ENCODE data around the gene ADAMTS2.
A peak's percentile ranks its signal among the peaks of the same experiment; 100 is the strongest.

Gene ADAMTS2

GRCh38 chr5:179251276-179251969 lies 93.8 kb downstream of the ADAMTS2 start:
- H3K4me1 ChIP-seq (ENCODE audit: control insufficient read depth, low read depth, low read length), result peaks cover 6% of the 10 kb centered on the region
- no peak overlapping the region for H3K4me3 ChIP-seq (ENCODE audit: low read length)
- H3K27ac ChIP-seq (ENCODE audit: low read length), result no peak overlapping the region
- no peaks in the 10 kb centered on the region for H3K9me3 ChIP-seq (ENCODE audit: control insufficient read depth, low read depth, low read length)
- no peaks in the 10 kb centered on the region for H3K36me3 ChIP-seq (ENCODE audit: control insufficient read depth, low read depth, low read length)
- H3K9ac ChIP-seq (ENCODE audit: low read length), result no peak overlapping the region
- no peaks in the 10 kb centered on the region for H3K27me3 ChIP-seq (ENCODE audit: control insufficient read depth, insufficient read depth, low read length)

- H3K4me1 ChIP-seq (ENCODE audit: control insufficient read depth, low read depth, low read length), result peaks cover 10% of the 10 kb centered on the region
- no peak overlapping the region for H3K4me3 ChIP-seq (ENCODE audit: low read length)
- H3K27ac ChIP-seq (ENCODE audit: low read length), result no peak overlapping the region
- no peaks in the 10 kb centered on the region for H3K27me3 ChIP-seq (ENCODE audit: control insufficient read depth, insufficient read depth, low read length)
- no peaks in the 10 kb centered on the region for H3K9me3 ChIP-seq (ENCODE audit: control insufficient read depth, low read depth, low read length)
- no peaks in the 10 kb centered on the region for H3K36me3 ChIP-seq (ENCODE audit: control insufficient read depth, low read depth, low read length)
- no peak overlapping the region for H3K9ac ChIP-seq (ENCODE audit: low read length)
Measured at GRCh38 chr5:179250561-179251225, 94.6 kb downstream of the ADAMTS2 start.

- no peaks in the 10 kb centered on the region for H3K36me3 ChIP-seq (ENCODE audit: control insufficient read depth, low read depth, low read length)
- peak overlapping the region; percentile 1 for H3K4me3 ChIP-seq (ENCODE audit: low read length)
- H3K27ac ChIP-seq (ENCODE audit: low read length), result no peak overlapping the region
- H3K9me3 ChIP-seq (ENCODE audit: control insufficient read depth, low read depth, low read length), result no peaks in the 10 kb centered on the region
- no peaks in the 10 kb centered on the region for H3K27me3 ChIP-seq (ENCODE audit: control insufficient read depth, insufficient read depth, low read length)
- peaks cover 24% of the 10 kb centered on the region for H3K4me1 ChIP-seq (ENCODE audit: control insufficient read depth, low read depth, low read length)
- no peak overlapping the region for H3K9ac ChIP-seq (ENCODE audit: low read length)
Measured at GRCh38 chr5:179246227-179246626, 99.0 kb downstream of the ADAMTS2 start.

- Histone ChIP-seq H3K36me3 (ENCODE audit: control insufficient read depth, low read depth, low read length) (no peaks in the 10 kb centered on the region), H3K9me3 (ENCODE audit: control insufficient read depth, low read depth, low read length) (no peaks in the 10 kb centered on the region), H3K27ac (ENCODE audit: low read length) (no peak overlapping the region), H3K4me3 (ENCODE audit: low read length) (no peak overlapping the region), H3K4me1 (ENCODE audit: control insufficient read depth, low read depth, low read length) (peaks cover 24% of the 10 kb centered on the region), H3K9ac (ENCODE audit: low read length) (no peak overlapping the region), H3K27me3 (ENCODE audit: control insufficient read depth, insufficient read depth, low read length) (no peaks in the 10 kb centered on the region)
Measured at GRCh38 chr5:179245031-179245430, 100.2 kb downstream of the ADAMTS2 start.

- Histone ChIP-seq H3K4me1 (ENCODE audit: control insufficient read depth, low read depth, low read length) (peaks cover 24% of the 10 kb centered on the region), H3K9me3 (ENCODE audit: control insufficient read depth, low read depth, low read length) (no peaks in the 10 kb centered on the region), H3K27ac (ENCODE audit: low read length) (no peak overlapping the region), H3K36me3 (ENCODE audit: control insufficient read depth, low read depth, low read length) (no peaks in the 10 kb centered on the region), H3K4me3 (ENCODE audit: low read length) (no peak overlapping the region), H3K9ac (ENCODE audit: low read length) (no peak overlapping the region), H3K27me3 (ENCODE audit: control insufficient read depth, insufficient read depth, low read length) (no peaks in the 10 kb centered on the region)
Measured at GRCh38 chr5:179244044-179244443, 101.2 kb downstream of the ADAMTS2 start.

GRCh38 chr5:179243333-179243732 lies 101.9 kb downstream of the ADAMTS2 start:
- Histone ChIP-seq H3K27ac (ENCODE audit: low read length) (no peak overlapping the region), H3K4me1 (ENCODE audit: control insufficient read depth, low read depth, low read length) (peaks cover 24% of the 10 kb centered on the region), H3K9ac (ENCODE audit: low read length) (no peak overlapping the region), H3K4me3 (ENCODE audit: low read length) (no peak overlapping the region), H3K27me3 (ENCODE audit: control insufficient read depth, insufficient read depth, low read length) (no peaks in the 10 kb centered on the region), H3K36me3 (ENCODE audit: control insufficient read depth, low read depth, low read length) (no peaks in the 10 kb centered on the region), H3K9me3 (ENCODE audit: control insufficient read depth, low read depth, low read length) (no peaks in the 10 kb centered on the region)

GRCh38 chr5:179242676-179243075 lies 102.6 kb downstream of the ADAMTS2 start:
- no peak overlapping the region for H3K4me3 ChIP-seq (ENCODE audit: low read length)
- H3K4me1 ChIP-seq (ENCODE audit: control insufficient read depth, low read depth, low read length), result peaks cover 24% of the 10 kb centered on the region
- H3K9me3 ChIP-seq (ENCODE audit: control insufficient read depth, low read depth, low read length), result no peaks in the 10 kb centered on the region
- H3K36me3 ChIP-seq (ENCODE audit: control insufficient read depth, low read depth, low read length), result no peaks in the 10 kb centered on the region
- no peaks in the 10 kb centered on the region for H3K27me3 ChIP-seq (ENCODE audit: control insufficient read depth, insufficient read depth, low read length)
- H3K27ac ChIP-seq (ENCODE audit: low read length), result no peak overlapping the region
- H3K9ac ChIP-seq (ENCODE audit: low read length), result no peak overlapping the region

GRCh38 chr5:179241764-179242370 lies 103.4 kb downstream of the ADAMTS2 start:
- H3K9me3 ChIP-seq (ENCODE audit: control insufficient read depth, low read depth, low read length), result no peaks in the 10 kb centered on the region
- H3K4me1 ChIP-seq (ENCODE audit: control insufficient read depth, low read depth, low read length), result peaks cover 18% of the 10 kb centered on the region
- no peaks in the 10 kb centered on the region for H3K27me3 ChIP-seq (ENCODE audit: control insufficient read depth, insufficient read depth, low read length)
- no peak overlapping the region for H3K27ac ChIP-seq (ENCODE audit: low read length)
- no peak overlapping the region for H3K9ac ChIP-seq (ENCODE audit: low read length)
- H3K36me3 ChIP-seq (ENCODE audit: control insufficient read depth, low read depth, low read length), result no peaks in the 10 kb centered on the region
- H3K4me3 ChIP-seq (ENCODE audit: low read length), result no peak overlapping the region

GRCh38 chr5:179241175-179241574 lies 104.1 kb downstream of the ADAMTS2 start:
- Histone ChIP-seq H3K36me3 (ENCODE audit: control insufficient read depth, low read depth, low read length) (no peaks in the 10 kb centered on the region), H3K4me3 (ENCODE audit: low read length) (no peak overlapping the region), H3K9ac (ENCODE audit: low read length) (no peak overlapping the region), H3K4me1 (ENCODE audit: control insufficient read depth, low read depth, low read length) (peaks cover 17% of the 10 kb centered on the region), H3K27me3 (ENCODE audit: control insufficient read depth, insufficient read depth, low read length) (no peaks in the 10 kb centered on the region), H3K27ac (ENCODE audit: low read length) (no peak overlapping the region), H3K9me3 (ENCODE audit: control insufficient read depth, low read depth, low read length) (no peaks in the 10 kb centered on the region)

- no peak overlapping the region for H3K4me3 ChIP-seq (ENCODE audit: low read length)
- no peaks in the 10 kb centered on the region for H3K27me3 ChIP-seq (ENCODE audit: control insufficient read depth, insufficient read depth, low read length)
- H3K36me3 ChIP-seq (ENCODE audit: control insufficient read depth, low read depth, low read length), result no peaks in the 10 kb centered on the region
- no peak overlapping the region for H3K27ac ChIP-seq (ENCODE audit: low read length)
- no peaks in the 10 kb centered on the region for H3K9me3 ChIP-seq (ENCODE audit: control insufficient read depth, low read depth, low read length)
- H3K4me1 ChIP-seq (ENCODE audit: control insufficient read depth, low read depth, low read length), result peaks cover 13% of the 10 kb centered on the region
- no peak overlapping the region for H3K9ac ChIP-seq (ENCODE audit: low read length)
Measured at GRCh38 chr5:179240561-179240960, 104.7 kb downstream of the ADAMTS2 start.

- Histone ChIP-seq H3K4me3 (ENCODE audit: low read length) (no peak overlapping the region), H3K27me3 (ENCODE audit: control insufficient read depth, insufficient read depth, low read length) (no peaks in the 10 kb centered on the region), H3K4me1 (ENCODE audit: control insufficient read depth, low read depth, low read length) (peaks cover 13% of the 10 kb centered on the region), H3K9ac (ENCODE audit: low read length) (no peak overlapping the region), H3K27ac (ENCODE audit: low read length) (no peak overlapping the region), H3K9me3 (ENCODE audit: control insufficient read depth, low read depth, low read length) (no peaks in the 10 kb centered on the region), H3K36me3 (ENCODE audit: control insufficient read depth, low read depth, low read length) (no peaks in the 10 kb centered on the region)
Measured at GRCh38 chr5:179239256-179240135, 105.8 kb downstream of the ADAMTS2 start.

All from iPS-18a (cell line).